NT2/D1 (cell line): ENCODE data around the gene ERBB2.

ENCODE experiments used
- YY1 ChIP-seq: IDR thresholded peaks from 2 replicates; pipeline ENCODE4 v1.6.1; 2011; ENCODE audit not compliant: insufficient read length, insufficient read depth
- ZNF274 ChIP-seq: IDR thresholded peaks from 2 replicates; pipeline ENCODE4 v1.6.1; 2011; ENCODE audit warnings: mild to moderate bottlenecking, low read depth, low read length

DNA sequence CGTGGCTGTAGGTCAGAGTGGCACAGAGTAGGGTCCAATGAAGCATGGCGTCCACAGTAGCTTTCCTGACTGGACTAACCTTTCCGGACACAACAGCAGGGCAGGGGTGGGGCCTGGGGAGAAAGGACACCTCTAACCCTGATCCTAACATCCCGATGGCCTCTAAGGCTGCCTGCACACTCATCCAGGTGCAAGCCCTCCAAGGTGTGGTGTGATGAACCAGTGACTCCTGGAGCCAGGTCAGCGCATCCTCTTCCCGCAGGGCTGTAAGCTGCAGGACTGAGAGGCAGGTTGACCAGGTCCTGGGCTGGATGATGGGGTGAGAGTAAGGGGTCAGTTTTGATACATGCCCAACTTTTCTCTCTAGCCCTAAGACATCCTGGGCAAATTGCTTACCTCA lies 3.1 kb upstream of the ERBB2 start:
- TF ChIP-seq ZNF274 (no peak), YY1 (no peak)
